Panc1 (cell line): ENCODE data around the gene HCN4. TPM values are rescaled to one million over a fixed set of nuclear protein-coding genes. Genes with fewer than 3 reads are reported as not detected.

Source experiments
- ATAC-seq: fragments of 200-7000 bp; cut with Tn5 transposase; 2 replicates; pipeline ENCODE4 v1.9.1; 2020; ENCODE audit warnings: mild to moderate bottlenecking, moderate library complexity
- BruUV-seq: library from RNA; stranded (reverse); fragments of 400-500 nt; replicated peaks from 2 replicates; lab custom pipeline; 2021; lab: Mats Ljungman, UMichigan
- CTCF ChIA-PET: fragments of 300-600 bp; sonication (Branson Sonifier 250); formaldehyde crosslinking; loops from one replicate; lab custom pipeline; 2022; ENCODE audit warnings: antibody characterized with exemption; lab: Charles Lee
- POLR2A ChIA-PET: fragments of 300-600 bp; sonication (Branson Sonifier 250); formaldehyde crosslinking; loops from one replicate; lab custom pipeline; 2022; ENCODE audit warnings: antibody characterized with exemption; lab: Charles Lee
- DNase-seq: peaks from one replicate; pipeline ENCODE4 v3.0.0-alpha.2; 2010; ENCODE audit warnings: low read depth, low spot score
- H3K27ac ChIP-seq: 2 replicates; pipeline ENCODE4 v1.5.1; 2011; ENCODE audit warnings: mild to moderate bottlenecking, low read length, inconsistent platforms
- H3K27me3 ChIP-seq: fragments of 200-500 bp; sonication (Bioruptor generic); 2 replicates; pipeline ENCODE4 v1.6.0; 2014; ENCODE audit warnings: low read length, inconsistent platforms; ENCODE audit not compliant: control insufficient read depth, insufficient read depth
- H3K36me3 ChIP-seq: fragments of 200-500 bp; sonication (Bioruptor generic); 2 replicates; pipeline ENCODE4 v1.5.1; 2014; ENCODE audit warnings: inconsistent platforms, mild to moderate bottlenecking, low read length, moderate library complexity; ENCODE audit not compliant: control insufficient read depth, insufficient read depth
- H3K4me1 ChIP-seq: 2 replicates; pipeline ENCODE4 v1.5.1; 2011; ENCODE audit warnings: inconsistent platforms, mild to moderate bottlenecking, low read length, moderate library complexity; ENCODE audit not compliant: control insufficient read depth, insufficient read depth
- H3K4me3 ChIP-seq, 2 experiments: 2 replicates each; pipeline ENCODE4 v1.5.1; 2011 to 2012; ENCODE audit warnings: low read depth in 2 of 2, low read length in 2 of 2, mild to moderate bottlenecking in 2 of 2, inconsistent platforms in 1 of 2, moderate library complexity in 1 of 2
- H3K9me3 ChIP-seq: fragments of 200-500 bp; sonication (Bioruptor generic); 2 replicates; pipeline ENCODE4 v1.5.1; 2014; ENCODE audit warnings: low read depth, mild to moderate bottlenecking, inconsistent platforms, low read length, moderate library complexity; ENCODE audit not compliant: control insufficient read depth, insufficient read depth
- CTCF ChIP-seq: fragments of 450-650 bp; IDR thresholded peaks from 2 replicates; pipeline ENCODE4 v1.5.1; 2017; ENCODE audit warnings: mild to moderate bottlenecking
- POLR2AphosphoS5 ChIP-seq: IDR thresholded peaks from 2 replicates; pipeline ENCODE4 v1.6.1; 2012; ENCODE audit warnings: mild to moderate bottlenecking, low read depth, low read length, moderate library complexity
- REST ChIP-seq, 2 experiments: IDR thresholded peaks; 2 replicates each; pipeline ENCODE4 v1.6.1; 2011 to 2012; ENCODE audit warnings: low read depth in 2 of 2, control low read depth in 1 of 2, low read length in 1 of 2, mild to moderate bottlenecking in 1 of 2, moderate library complexity in 1 of 2; ENCODE audit not compliant: insufficient read depth in 1 of 2
- SIN3A ChIP-seq: IDR thresholded peaks from 2 replicates; pipeline ENCODE4 v1.6.1; 2012; ENCODE audit warnings: low read depth, mild to moderate bottlenecking, low read length, moderate library complexity, borderline replicate concordance; ENCODE audit not compliant: insufficient read depth
- TCF7L2 ChIP-seq: IDR thresholded peaks from 2 replicates; pipeline ENCODE4 v1.6.1; 2011; ENCODE audit warnings: mild to moderate bottlenecking, low read depth, low read length, inconsistent platforms
- in situ Hi-C: cut with HindIII; loops from 2 replicates; pipeline ENCODE4 v1.10.0; 2016; ENCODE audit warnings: low sequenced_read_pairs, low pct_unique_long_range_greater_than_20kb
- intact Hi-C: fragments of 100-400 bp; cut with micrococcal nuclease; formaldehyde crosslinking; loops from one replicate; pipeline ENCODE4 v1.10.0; 2022; ENCODE audit not compliant: unreplicated experiment
- total RNA-seq: library from RNA; stranded (reverse); gene quantifications from one replicate; pipeline ENCODE4 v1.2.1, GENCODE V29; 2021; ENCODE audit not compliant: unreplicated experiment

The HCN4 gene
- total RNA-seq, 1 experiment from 2014 or later, result 0.15 TPM

GRCh38 chr15:73375012-73375411, 6.3 kb upstream of the HCN4 start:
- ATAC-seq (no peak), DNase-seq (no peak)
- no peaks in the 10 kb centered on the region for H3K36me3 ChIP-seq
- H3K27me3 ChIP-seq, result no peaks in the 10 kb centered on the region; the same call in 1 of the 2 replicates
- POLR2A ChIA-PET, result interaction anchor here (0.6 kb wide), 1 partner anchor 233 kb away, joined by 3 read pairs; no protein-coding TSS in a partner anchor
- H3K27ac ChIP-seq, result no peak overlapping the region
- intact Hi-C loops, result no loop called here
- no TSS peak for BruUV-seq
- in situ Hi-C loops, result no loop called here
- H3K9me3 ChIP-seq, result no peaks in the 10 kb centered on the region
- TF ChIP-seq REST (IDR thresholded peaks at IDR 0.05; ENCODE audit: insufficient read depth in 1 of 2, low read depth in 2 of 2, low read length in 1 of 2), result no peak
- TF ChIP-seq POLR2AphosphoS5, result no peak
- TF ChIP-seq TCF7L2, result no peak
- no peak overlapping the region for H3K4me3 ChIP-seq
- CTCF ChIA-PET, result no interaction called here
- no peaks in the 10 kb centered on the region for H3K4me1 ChIP-seq

GRCh38 chr15:73374604-73375003, 5.8 kb upstream of the HCN4 start:
- peaks cover 3% of the 10 kb centered on the region; the same call in 1 of the 2 replicates for H3K27me3 ChIP-seq
- POLR2A ChIA-PET, result interaction anchor here (0.6 kb wide), 1 partner anchor 233 kb away, joined by 3 read pairs; no protein-coding TSS in a partner anchor
- no peak for ATAC-seq

More at GRCh38 chr15:73374604-73375003, 5.8 kb upstream of the HCN4 start:
- no peaks in the 10 kb centered on the region for H3K4me1 ChIP-seq
- CTCF ChIA-PET, result no interaction called here
- no peaks in the 10 kb centered on the region for H3K9me3 ChIP-seq
- no peak for DNase-seq
- H3K27ac ChIP-seq, result no peak overlapping the region
- H3K36me3 ChIP-seq, result no peaks in the 10 kb centered on the region
- no peak overlapping the region for H3K4me3 ChIP-seq
- no peak for TF ChIP-seq TCF7L2
- TF ChIP-seq CTCF, result no peak
- no peak for TF ChIP-seq POLR2AphosphoS5
- TF ChIP-seq SIN3A, result no peak
- in situ Hi-C loops (no loop called here), intact Hi-C loops (no loop called here)
- BruUV-seq, result no TSS peak
